ENCODE data around the gene SVIP. TPM values are rescaled to one million over a fixed set of nuclear protein-coding genes. Genes with fewer than 3 reads are reported as not detected.
A peak's percentile ranks its signal among the peaks of the same experiment; 100 is the strongest.

SVIP gene
- total and polyA plus RNA-seq, 2 donors from 2014 or later: 29.7 to 42.1 TPM

DNA sequence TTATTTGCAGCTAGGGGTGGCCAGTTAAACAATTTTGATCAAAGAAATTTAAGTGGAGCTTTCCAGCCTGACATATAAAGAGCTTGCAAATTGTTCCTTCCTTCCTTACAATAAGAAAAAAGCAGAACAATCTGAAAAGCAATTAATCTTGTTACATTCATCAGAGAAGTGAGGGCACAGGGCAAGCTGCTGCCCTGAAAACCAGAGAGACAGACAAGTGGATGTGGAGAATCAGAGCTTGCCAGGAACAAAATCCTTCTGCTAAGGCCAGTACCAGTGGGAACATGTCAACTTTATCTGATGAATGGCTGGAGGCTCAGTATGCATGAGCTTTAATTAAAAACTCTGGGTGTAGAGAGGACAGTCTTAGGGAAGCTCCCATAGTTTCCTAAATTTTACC, 21.9 kb upstream of the SVIP start:
- Histone ChIP-seq H3K27me3 (ENCODE audit: control insufficient read depth, insufficient read depth, low read length) (no peaks in the 10 kb centered on the region), H3K4me1 (ENCODE audit: control insufficient read depth in 2 of 3, insufficient read depth in 2 of 3, low read depth in 1 of 3, low read length in 3 of 3) (no peaks in the 10 kb centered on the region), H3K4me3 (ENCODE audit: low read length in 3 of 3) (no peak overlapping the region), H3K9me3 (ENCODE audit: control insufficient read depth in 2 of 3, insufficient read depth in 1 of 3, low read length in 3 of 3) (no peaks in the 10 kb centered on the region), H3K36me3 (ENCODE audit: control insufficient read depth in 2 of 3, insufficient read depth in 3 of 3, low read length in 3 of 3) (no peaks in the 10 kb centered on the region), H3K27ac (ENCODE audit: low read depth in 2 of 2, low read length in 2 of 2) (no peak overlapping the region), H3K9ac (ENCODE audit: low read length in 3 of 3) (no peak overlapping the region)
- intact Hi-C loops (cut with DNase I): no loop called here
- FAIRE-seq (no peak), DNase-seq (no peak)
- TF ChIP-seq, protein P1, sequence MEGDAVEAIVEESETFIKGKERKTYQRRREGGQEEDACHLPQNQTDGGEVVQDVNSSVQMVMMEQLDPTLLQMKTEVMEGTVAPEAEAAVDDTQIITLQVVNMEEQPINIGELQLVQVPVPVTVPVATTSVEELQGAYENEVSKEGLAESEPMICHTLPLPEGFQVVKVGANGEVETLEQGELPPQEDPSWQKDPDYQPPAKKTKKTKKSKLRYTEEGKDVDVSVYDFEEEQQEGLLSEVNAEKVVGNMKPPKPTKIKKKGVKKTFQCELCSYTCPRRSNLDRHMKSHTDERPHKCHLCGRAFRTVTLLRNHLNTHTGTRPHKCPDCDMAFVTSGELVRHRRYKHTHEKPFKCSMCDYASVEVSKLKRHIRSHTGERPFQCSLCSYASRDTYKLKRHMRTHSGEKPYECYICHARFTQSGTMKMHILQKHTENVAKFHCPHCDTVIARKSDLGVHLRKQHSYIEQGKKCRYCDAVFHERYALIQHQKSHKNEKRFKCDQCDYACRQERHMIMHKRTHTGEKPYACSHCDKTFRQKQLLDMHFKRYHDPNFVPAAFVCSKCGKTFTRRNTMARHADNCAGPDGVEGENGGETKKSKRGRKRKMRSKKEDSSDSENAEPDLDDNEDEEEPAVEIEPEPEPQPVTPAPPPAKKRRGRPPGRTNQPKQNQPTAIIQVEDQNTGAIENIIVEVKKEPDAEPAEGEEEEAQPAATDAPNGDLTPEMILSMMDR (IDR thresholded peaks at IDR 0.05; ENCODE audit: borderline replicate concordance, extremely low read depth, insufficient read depth): no peak

GRCh38 chr11:22846726-22847125, 17.1 kb upstream of the SVIP start:
- Histone ChIP-seq H3K9ac (ENCODE audit: low read length in 3 of 3) (no peak overlapping the region), H3K9me3 (ENCODE audit: control insufficient read depth in 2 of 3, insufficient read depth in 1 of 3, low read length in 3 of 3) (no peaks in the 10 kb centered on the region), H3K4me3 (ENCODE audit: low read length in 3 of 3) (no peak overlapping the region), H3K36me3 (ENCODE audit: control insufficient read depth in 2 of 3, insufficient read depth in 3 of 3, low read length in 3 of 3) (no peaks in the 10 kb centered on the region), H3K27me3 (ENCODE audit: control insufficient read depth, insufficient read depth, low read length) (no peaks in the 10 kb centered on the region), H3K27ac (ENCODE audit: low read depth in 2 of 2, low read length in 2 of 2) (no peak overlapping the region), H3K4me1 (ENCODE audit: control insufficient read depth in 2 of 3, insufficient read depth in 2 of 3, low read depth in 1 of 3, low read length in 3 of 3) (no peaks in the 10 kb centered on the region)
- TF ChIP-seq, protein P1 (IDR thresholded peaks at IDR 0.05; ENCODE audit: borderline replicate concordance, extremely low read depth, insufficient read depth): no peak
- peak; percentile 84 for FAIRE-seq
- intact Hi-C loops (cut with DNase I): no loop called here
- DNase-seq: no peak

GRCh38 chr11:22832315-22833015, 2.9 kb upstream of the SVIP start:
- intact Hi-C loops (cut with DNase I): no loop called here
- H3K9ac ChIP-seq (ENCODE audit: low read length in 3 of 3): no peak overlapping the region
- H3K4me3 ChIP-seq (ENCODE audit: low read length in 3 of 3): no peak overlapping the region
- H3K36me3 ChIP-seq (ENCODE audit: control insufficient read depth in 2 of 3, insufficient read depth in 3 of 3, low read length in 3 of 3): no peaks in the 10 kb centered on the region
- no peaks in the 10 kb centered on the region for H3K27me3 ChIP-seq (ENCODE audit: control insufficient read depth, insufficient read depth, low read length)
- FAIRE-seq (no peak), DNase-seq (no peak)
- peaks cover 0 to 6% (median 5%) of the 10 kb centered on the region in 3 donors for H3K4me1 ChIP-seq (ENCODE audit: control insufficient read depth in 2 of 3, insufficient read depth in 2 of 3, low read depth in 1 of 3, low read length in 3 of 3)
- H3K27ac ChIP-seq (ENCODE audit: low read depth in 2 of 2, low read length in 2 of 2): no peak overlapping the region
- H3K9me3 ChIP-seq (ENCODE audit: control insufficient read depth in 2 of 3, insufficient read depth in 1 of 3, low read length in 3 of 3): no peaks in the 10 kb centered on the region
- TF ChIP-seq, protein P1 (IDR thresholded peaks at IDR 0.05; ENCODE audit: borderline replicate concordance, extremely low read depth, insufficient read depth): no peak

- FAIRE-seq: no peak
These were observed 447 bp upstream of the SVIP start for GRCh38 chr11:22830082-22830414.

More at GRCh38 chr11:22830082-22830414, 447 bp upstream of the SVIP start:
- no peak for DNase-seq
- peak overlapping the region; percentile 48 to 72 (median 57) for H3K4me3 ChIP-seq (ENCODE audit: low read length in 3 of 3)
- peaks cover 0 to 6% (median 5%) of the 10 kb centered on the region in 3 donors for H3K4me1 ChIP-seq (ENCODE audit: control insufficient read depth in 2 of 3, insufficient read depth in 2 of 3, low read depth in 1 of 3, low read length in 3 of 3)
- peak overlapping the region in 1 of 2 donors; percentile 32 for H3K27ac ChIP-seq (ENCODE audit: low read depth in 2 of 2, low read length in 2 of 2)
- intact Hi-C loops (cut with DNase I): no loop called here
- no peaks in the 10 kb centered on the region for H3K27me3 ChIP-seq (ENCODE audit: control insufficient read depth, insufficient read depth, low read length)
- H3K36me3 ChIP-seq (ENCODE audit: control insufficient read depth in 2 of 3, insufficient read depth in 3 of 3, low read length in 3 of 3): peaks cover 0 to 3% (median 2%) of the 10 kb centered on the region in 3 donors
- no peaks in the 10 kb centered on the region for H3K9me3 ChIP-seq (ENCODE audit: control insufficient read depth in 2 of 3, insufficient read depth in 1 of 3, low read length in 3 of 3)
- H3K9ac ChIP-seq (ENCODE audit: low read length in 3 of 3): no peak overlapping the region
- TF ChIP-seq, protein P1 (IDR thresholded peaks at IDR 0.05; ENCODE audit: borderline replicate concordance, extremely low read depth, insufficient read depth): no peak

Data from kidney (tissue), 14 donors.